ENCODE results near the gene ZNF638.
"Not testable (repeated sequence)": the region's sequence is repeated elsewhere in the genome, so short reads cannot be mapped to it uniquely, and the experiment has no call there.

ZNF638 gene

DNA sequence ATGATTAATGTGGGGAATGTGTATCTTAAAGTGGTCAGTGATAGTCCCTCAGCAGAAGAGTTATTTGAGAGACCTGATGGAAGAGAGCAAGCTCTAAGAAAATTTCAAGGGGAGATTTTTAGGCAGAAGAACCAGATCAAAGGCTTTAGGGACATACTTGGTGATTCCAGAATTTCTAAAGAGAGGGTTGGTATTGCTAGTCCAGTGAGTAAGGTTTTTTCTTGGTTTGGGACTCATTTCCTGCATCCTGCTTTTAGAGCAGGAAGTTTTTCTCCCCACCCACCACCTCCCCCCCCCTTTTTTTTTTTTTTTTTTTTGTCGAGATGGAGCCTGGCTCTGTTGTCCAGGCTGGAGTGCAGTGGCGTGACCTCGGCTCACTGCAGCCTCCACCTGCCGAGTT, 79.1 kb downstream of the ZNF638 start:
- no peak for DNase-seq (ENCODE audit: low read depth)

DNA sequence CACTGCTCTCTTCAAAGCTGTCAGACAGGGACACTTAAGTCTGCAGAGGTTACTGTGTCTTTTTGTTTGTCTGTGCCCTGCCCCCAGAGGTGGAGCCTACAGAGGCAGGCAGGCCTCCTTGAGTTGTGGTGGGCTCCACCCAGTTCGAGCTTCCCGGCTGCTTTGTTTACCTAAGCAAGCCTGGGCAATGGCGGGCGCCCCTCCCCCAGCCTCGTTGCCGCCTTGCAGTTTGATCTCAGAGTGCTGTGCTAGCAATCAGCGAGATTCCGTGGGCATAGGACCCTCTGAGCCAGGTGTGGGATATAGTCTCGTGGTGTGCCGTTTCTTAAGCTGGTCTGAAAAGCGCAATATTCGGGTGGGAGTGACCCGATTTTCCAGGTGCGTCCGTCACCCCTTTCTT, 85.3 kb downstream of the ZNF638 start:
- not testable (repeated sequence) for DNase-seq (ENCODE audit: low read depth)

DNA sequence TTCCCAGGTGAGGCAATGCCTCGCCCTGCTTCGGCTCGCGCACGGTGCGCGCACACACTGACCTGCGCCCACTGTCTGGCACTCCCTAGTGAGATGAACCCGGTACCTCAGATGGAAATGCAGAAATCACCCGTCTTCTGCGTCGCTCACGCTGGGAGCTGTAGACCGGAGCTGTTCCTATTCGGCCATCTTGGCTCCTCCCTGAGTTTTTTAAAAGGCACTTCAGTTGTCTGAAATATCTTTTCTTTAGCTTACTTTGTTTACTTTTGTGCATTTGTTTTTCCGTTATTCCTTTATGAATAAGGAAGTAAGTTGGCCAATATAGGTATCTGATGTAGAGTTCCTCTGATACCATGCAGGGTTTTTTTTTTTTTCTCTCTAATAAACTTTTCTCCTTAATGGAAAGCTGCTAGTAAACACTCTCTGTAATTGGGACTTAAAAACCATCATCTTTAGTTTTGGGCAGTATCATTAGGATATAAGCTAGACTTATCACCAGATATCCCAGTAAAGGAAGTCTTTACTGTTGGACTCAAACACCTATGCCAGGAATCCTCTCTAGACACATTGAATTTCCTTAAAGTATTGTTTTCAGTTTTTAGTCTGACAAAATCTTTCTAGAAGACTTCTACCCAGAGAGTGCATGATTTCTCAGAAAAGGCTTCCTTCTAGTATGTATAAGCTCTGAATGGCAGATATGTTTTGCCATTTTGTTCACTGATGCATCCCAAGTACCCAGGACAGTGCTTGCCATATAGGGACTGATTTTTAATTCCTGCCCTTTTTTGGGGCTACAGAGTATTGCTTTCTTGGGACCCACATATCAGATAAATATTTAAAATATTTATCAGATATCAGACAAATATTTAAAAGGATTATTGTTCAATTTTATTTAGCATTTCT, 86.0 kb downstream of the ZNF638 start:
- no peak for DNase-seq (ENCODE audit: low read depth)

DNA sequence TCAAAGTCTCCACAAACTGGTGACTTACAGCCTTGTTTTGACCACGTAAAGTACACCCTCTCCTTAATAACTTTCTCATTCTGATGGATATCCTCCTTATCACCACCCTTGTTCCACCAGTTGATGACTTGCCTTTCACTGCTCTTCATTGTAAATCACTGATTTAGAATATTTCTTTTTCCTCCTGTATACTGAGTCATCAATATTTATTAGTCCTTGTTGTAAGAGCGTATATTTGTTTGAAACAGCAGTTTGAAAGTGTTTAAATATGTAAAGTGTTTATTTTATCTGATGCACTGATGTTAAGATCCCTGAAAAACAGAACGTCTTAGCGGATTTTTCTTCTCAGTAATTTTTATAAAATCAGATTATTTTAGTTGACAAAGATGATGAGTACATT, 87.6 kb downstream of the ZNF638 start:
- no peak for DNase-seq (ENCODE audit: low read depth)

DNA sequence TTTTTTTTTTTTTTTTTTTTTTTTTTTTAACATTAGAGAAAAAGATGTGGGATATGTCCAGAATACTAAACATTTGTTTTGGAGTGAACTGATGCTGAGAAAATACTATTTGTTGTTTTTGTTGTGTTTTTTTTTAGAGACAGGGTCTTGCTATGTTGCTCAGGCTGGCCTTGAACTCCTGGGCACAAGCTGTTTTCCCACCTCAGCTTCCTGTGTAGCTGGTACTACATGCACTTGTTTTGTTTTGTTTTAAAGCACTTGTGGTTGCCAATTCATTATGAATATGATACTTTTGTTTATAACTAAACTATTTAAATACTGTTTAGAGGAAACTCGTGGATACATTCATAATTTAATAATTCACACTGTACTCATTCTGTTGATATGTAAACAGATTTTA, 88.4 kb downstream of the ZNF638 start:
- no peak for DNase-seq (ENCODE audit: low read depth)

DNA sequence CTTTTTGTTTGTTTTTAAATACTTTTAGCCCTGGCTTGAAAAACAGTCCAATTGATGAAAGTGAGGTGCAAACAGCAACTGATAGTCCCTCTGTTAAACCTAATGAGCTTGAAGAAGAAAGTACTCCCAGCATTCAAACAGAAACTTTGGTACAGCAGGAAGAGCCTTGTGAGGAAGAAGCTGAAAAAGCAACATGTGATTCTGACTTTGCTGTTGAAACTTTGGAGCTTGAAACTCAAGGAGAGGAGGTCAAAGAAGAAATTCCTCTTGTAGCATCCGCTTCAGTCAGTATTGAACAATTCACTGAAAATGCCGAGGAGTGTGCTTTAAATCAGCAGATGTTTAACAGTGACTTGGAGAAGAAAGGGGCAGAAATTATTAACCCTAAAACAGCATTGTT, 91.2 kb downstream of the ZNF638 start:
- no peak for DNase-seq (ENCODE audit: low read depth)

DNA sequence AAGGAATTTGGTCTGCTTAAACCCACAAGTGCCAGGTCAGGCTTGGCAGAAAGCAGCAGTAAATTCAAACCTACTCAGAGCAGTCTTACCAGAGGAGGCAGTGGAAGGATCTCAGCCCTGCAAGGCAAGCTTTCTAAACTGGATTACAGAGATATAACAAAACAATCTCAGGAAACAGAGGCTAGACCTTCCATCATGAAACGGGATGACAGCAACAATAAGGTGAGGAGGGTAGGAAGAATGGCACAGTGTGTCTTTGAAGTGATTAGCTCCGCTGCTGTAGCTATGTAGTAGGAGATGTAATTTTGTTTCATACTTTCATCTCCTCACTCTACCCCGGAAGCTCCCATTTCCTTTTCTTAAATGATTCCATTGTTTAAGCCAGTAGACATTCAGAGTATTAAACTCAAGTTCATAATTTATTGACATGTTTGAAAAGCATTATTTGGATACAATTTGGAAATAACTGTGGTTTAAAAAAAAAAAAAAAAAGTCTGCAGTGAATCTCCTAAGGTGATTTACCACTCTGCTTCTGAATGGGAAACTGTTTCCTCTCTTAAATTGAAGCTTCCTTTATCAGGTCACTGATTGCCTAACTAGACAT, 92.3 kb downstream of the ZNF638 start:
- DNase-seq (ENCODE audit: low read depth): no peak

DNA sequence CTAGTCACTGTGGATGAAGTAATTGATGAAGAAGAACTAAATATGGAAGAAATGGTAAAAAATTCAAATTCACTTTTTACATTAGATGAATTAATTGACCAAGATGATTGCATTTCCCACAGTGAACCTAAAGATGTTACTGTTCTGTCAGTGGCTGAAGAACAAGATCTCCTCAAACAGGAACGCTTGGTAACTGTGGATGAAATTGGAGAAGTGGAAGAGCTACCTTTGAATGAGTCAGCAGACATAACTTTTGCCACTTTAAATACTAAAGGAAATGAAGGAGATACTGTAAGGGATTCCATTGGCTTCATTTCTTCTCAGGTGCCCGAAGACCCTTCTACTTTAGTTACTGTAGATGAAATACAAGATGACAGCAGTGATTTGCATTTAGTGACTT, 95.1 kb downstream of the ZNF638 start:
- DNase-seq (ENCODE audit: low read depth): no peak

DNA sequence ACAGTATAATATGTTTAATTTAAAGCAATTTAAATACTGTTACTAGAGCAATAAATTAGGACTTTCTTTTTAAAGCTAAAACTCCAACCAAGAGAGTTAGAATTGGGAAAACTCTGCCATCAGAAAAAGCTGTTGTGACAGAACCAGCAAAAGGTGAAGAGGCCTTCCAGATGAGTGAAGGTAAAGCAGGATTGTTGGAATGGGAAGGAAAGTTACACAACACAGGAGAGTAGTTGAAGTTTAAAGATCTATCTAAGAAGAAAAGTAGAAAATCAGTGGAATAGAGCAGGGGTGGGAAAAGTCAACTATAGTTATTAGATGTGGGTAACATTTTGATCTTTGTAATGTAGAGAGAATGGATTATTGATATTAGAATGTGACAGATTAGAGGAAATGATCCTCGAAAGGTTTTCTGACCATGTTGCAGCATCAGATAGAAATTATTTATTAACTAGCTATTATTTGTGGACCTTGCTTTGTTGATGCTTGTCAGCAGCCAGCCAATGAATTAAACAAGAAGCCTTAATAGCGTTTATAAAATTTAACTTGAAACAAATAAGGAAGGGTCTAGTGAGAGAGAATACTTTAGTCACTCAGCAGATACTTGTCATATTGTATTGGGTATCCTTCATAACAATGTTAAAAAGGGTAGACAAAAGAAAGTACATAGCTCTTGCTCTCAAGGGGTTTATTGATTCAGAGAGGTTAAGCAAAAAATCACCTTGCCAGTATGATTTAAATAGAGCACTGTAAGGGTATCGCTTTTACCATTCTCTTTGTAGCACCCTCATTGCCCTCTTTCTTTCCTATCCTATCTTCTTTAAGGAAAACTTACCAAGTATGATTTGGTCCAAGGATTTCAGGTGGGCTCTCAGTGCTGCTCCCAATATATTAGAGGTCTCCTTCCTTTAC, 97.1 kb downstream of the ZNF638 start:
- DNase-seq (ENCODE audit: low read depth): no peak

DNA sequence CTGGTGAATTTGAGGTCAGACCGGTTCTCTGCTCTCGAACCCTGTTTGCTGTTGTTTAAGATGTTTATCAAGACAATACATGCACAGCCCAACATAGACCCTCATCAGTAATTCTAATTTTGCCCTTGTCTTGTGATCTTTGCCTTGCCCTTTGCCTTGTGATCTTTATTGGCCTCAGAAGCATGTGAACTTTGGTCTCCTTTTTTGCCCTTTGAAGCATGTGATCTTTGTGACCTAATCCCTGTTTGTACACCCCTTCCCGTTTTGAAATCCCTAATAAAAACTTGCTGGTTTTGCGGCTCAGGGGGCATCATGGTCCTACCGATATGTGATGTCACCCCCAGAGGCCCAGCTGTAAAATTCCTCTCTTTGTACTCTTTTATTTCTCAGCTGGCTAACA, 113.6 kb downstream of the ZNF638 start:
- not testable (repeated sequence) for DNase-seq (ENCODE audit: low read depth)

DNA sequence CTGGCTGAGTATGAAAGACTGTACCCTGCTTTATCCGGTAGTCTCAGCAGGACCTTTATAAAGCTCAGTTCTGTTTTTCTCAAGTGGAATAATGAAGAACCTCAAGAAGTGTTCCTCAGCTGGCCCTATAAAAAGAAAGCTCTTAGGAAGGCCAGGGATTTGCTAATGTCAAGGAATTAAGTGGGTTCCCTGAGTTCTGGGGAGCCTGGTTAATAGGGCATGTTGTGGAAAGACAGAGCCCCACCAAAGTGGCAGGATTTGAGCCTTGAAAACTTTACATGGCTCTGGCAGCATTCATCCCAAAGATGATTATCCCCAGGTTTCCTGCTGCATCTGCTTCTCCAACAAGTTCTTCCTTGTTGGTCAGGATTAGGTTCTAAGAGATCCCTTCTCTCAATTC, 114.9 kb downstream of the ZNF638 start:
- no peak for DNase-seq (ENCODE audit: low read depth)

DNA sequence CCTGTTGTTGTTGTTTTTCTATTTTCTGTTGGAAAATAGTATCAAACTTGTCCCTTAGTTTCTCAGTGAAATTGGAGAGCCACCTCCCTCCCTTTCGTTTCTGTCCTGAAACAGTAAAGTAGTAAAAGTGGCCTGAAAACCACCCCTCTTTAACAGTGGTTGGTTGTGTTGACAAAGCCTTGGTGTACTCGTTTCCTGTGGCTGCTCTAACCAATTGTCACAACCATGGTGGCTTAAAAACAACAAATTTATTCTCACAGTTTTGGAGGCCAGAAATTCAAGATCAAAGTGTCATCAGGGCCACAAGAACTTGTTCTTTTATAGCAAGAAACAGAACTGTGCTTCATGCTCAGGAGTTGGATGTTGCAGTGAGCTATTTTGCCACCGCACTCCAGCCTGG, 117.8 kb downstream of the ZNF638 start:
- DNase-seq (ENCODE audit: low read depth): no peak

DNA sequence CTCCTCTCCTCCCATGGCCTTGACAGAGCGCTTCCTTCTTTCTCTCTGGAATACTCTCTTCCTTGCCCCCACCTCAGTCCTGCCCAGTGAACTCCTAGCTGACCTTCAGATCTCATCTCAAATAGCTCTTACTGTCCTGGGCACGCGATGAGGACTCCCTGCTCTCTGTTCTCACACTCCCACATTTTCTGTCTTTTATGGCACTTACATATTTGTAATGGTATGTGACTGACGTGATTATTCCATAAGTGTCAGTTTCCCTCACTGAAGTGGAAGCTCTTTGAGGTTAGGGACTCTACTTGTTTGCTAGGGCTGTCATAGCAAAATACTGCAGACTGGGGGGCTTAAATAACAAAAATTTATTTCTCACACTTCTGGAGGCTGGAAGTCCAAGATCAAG, 120.1 kb downstream of the ZNF638 start:
- DNase-seq (ENCODE audit: low read depth): no peak

DNA sequence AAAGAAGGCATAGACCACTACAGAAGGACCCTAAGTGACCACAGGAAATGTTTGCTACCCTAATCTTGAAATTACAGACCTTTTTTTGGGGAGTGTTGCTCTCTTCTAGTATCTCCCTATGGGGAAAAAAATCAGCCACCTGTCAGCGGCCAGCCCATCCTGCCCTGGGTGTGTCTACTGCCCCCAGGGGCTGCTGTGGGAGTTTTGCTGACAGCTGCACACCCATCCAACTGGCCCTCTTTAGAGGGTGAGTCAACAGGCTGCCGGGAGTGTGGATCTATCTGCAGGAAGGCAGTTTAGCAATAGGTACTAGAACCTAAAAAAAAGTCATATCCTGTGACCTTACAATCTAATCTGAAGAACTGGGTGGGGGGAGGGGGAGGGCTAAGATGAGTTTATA, 121.0 kb downstream of the ZNF638 start:
- no peak for DNase-seq (ENCODE audit: low read depth)

DNA sequence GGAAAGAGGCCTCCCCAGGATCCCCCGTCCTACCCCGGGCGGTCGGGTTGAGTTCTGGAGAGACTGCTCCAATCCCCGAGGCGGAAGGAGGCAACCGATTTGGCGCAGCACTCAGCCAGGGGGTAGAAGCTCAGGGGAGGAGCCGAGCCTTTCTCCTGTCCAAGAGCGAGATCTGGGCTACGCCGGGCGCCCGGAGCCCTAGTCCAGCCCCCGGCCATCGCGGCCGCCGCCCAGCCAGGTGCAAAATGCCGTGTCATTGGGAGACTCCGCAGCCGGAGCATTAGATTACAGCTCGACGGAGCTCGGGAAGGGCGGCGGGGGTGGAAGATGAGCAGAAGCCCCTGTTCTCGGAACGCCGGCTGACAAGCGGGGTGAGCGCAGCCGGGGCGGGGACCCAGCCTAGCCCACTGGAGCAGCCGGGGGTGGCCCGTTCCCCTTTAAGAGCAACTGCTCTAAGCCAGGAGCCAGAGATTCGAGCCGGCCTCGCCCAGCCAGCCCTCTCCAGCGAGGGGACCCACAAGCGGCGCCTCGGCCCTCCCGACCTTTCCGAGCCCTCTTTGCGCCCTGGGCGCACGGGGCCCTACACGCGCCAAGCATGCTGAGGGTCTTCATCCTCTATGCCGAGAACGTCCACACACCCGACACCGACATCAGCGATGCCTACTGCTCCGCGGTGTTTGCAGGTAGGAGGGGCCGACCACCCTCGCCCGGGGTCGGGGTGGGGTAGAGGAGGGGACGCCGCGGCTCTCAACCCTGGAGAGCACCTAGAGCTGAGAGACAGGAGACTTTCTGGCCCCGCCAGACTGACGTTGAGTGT, 122.0 kb downstream of the ZNF638 start, which contains the start of gene DYSF:
DYSF (plus strand) TSS at position 158 of the 817 bp plus-strand sequence.
- no peak for DNase-seq (ENCODE audit: low read depth)

DNA sequence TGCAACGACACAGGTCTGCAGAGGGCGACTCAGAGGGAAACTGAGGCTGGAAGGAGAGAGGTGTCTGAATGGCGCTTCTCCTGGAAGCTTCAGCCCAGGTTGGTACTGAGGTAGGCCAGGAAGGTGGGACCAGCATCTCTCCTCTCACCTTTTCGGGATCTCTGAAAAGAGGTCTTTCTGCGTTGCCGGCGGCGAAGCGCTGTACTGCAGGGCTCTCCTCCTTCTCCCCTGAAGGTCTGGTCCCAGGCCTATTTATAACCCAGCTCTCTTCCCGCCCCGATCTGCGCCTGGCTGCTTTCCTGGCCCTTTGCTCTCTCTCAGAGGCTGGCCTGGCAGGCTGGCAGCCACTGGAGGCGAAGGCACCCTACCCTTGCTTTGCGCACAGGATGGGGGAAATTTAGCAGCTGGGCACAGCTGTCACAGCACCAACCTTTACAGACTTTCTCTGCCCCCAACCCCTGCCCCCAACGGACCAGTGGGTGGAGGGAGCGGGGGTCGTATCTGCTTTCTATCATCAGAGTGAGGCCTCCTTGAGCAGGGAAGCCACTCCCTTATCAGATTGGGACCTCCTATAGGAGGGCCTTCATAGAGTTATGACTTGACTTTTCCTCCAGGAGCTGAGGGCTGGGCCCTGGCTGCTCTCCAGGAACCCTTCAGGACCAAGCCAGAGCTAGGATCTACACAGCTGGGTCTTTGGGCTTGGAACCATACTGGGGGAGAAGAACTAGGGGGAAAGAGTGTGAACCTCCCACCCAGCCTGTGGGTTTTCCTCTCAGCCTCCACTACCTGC, 122.8 kb downstream of the ZNF638 start:
- DNase-seq (ENCODE audit: low read depth): no peak

DNA sequence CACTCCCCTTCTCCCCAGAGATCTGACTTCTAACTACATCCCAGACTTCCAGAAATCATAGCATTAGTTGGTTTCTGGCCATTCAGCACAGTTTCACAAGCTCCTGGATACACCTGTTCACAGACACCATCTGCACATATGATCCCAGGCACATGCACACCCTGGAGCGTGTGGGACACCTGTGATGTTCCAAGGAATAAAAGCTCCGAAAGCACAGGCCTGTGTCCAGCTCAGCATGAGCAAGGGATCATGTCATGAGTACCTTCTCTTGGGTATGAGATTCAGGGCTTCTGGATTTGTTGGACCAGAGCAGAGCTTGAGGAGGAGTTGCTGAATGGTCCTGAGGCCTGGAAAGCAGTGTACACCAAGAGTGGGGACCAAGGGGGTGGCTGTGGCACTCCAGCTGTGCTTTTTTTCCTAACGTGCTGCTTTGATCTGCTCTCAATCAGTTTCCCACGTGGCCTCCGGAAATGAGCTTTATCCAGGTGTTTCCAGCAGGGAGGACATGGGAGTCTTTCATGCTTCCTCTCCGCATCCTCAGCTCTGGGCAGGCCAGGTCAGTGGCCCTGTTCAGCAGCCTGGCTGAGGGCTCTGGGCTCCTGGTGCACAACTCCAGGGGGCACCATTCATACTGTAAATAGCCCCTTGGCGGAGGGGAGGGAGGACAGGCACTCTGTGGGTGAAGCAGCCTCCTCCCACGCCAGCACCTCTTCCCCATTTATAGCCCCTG, 123.6 kb downstream of the ZNF638 start:
- no peak for DNase-seq (ENCODE audit: low read depth)

DNA sequence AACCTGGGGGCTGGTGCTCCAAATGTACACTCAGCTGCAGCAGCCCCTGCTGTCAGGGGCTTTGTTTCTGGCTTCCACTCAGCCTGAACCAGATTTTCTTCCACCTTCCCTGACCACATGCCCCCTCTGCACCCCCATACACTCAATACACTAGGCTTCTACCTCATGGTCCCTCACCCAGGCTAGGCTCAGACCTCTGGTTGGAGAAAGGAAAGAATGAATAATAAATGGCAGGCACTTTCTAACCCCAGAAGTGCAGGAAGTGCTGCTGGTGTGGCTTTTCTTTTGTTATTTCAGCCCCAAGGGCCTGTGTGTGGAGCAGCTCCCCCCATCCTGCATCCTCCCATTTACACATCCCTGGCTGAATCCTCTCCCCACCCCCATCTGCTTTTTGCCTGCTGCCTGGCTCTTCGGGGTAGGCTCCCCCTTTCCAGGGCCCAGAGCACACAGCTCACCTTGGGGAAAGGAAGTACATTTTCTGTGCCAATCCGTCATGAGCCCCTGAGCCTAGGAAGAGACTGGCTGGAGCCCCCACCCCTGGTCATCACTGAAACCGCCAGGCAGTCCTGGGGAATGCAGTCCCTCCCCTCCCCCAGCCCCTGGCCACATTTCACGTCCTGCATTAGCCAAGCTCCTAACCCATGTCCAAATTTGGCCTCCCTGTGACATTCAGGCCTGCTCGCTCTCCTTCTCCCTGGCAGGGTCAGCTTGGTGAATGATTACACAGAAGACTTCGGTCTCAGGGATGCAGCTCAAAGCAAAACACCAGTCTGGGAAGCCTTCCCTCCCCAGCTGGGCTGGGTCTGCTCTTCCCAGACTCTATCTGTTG, 124.4 kb downstream of the ZNF638 start:
- no peak for DNase-seq (ENCODE audit: low read depth)

DNA sequence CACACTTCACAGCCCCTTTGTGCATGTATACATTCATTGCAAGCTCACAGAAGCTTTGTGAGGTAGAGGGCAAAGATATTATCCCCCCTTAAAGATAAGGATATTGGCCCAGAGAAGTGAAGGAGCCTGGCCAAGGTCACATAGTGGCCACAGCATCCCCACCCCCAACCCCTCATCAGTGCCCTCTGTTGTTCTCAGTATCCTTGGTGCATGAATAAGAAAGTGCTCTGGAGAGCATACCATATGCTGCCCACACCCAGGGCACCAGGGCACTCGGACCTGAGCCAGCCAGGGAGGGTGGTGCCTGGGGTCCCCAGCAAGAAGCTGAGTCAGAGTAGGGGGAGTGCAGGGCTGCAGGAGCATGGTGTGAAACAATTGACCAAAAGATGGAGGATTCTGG, 125.0 kb downstream of the ZNF638 start:
- no peak for DNase-seq (ENCODE audit: low read depth)
